ENCODE data around the gene GGNBP2. TPM values are rescaled to one million over a fixed set of nuclear protein-coding genes. Genes with fewer than 3 reads are reported as not detected.

GGNBP2 gene
- total RNA-seq, 1 donor from 2014 or later: 118 TPM

DNA sequence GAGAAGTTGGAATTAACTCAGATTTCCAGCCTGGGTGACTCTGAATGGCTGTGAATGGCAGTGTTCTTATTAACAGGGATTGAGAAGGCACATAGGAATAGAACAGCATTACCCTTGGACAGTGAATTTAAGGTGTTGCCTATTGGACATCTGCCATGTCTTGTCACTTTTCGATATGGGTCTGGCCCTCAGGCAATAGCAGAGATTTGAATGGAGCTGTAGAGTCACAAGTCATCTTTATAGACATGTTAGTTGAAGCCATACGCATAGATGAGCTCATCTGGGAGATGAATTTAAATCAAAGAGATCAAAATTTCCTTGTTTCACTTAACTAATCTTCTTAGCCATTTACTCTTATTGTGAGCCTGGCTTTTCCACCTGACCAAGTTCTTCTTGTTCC, 32.1 kb downstream of the GGNBP2 start:
- peaks cover 1% of the 10 kb centered on the region for H3K4me1 Mint-ChIP-seq
- H3K36me3 Mint-ChIP-seq (ENCODE audit: low read depth): peaks cover 81% of the 10 kb centered on the region
- intact Hi-C loops (cut with micrococcal nuclease): no loop called here
- H3K4me3 Mint-ChIP-seq: no peak overlapping the region
- DNase-seq: no peak
- POLR2A ChIA-PET: no interaction called here
- no peak for TF ChIP-seq CTCF (IDR thresholded peaks at IDR 0.05)
- ATAC-seq (ENCODE audit: low read depth): no peak
- CTCF ChIA-PET: no interaction called here
- H3K27ac Mint-ChIP-seq: no peak overlapping the region
- H3K9me3 Mint-ChIP-seq: no peaks in the 10 kb centered on the region
- no peaks in the 10 kb centered on the region for H3K27me3 Mint-ChIP-seq

DNA sequence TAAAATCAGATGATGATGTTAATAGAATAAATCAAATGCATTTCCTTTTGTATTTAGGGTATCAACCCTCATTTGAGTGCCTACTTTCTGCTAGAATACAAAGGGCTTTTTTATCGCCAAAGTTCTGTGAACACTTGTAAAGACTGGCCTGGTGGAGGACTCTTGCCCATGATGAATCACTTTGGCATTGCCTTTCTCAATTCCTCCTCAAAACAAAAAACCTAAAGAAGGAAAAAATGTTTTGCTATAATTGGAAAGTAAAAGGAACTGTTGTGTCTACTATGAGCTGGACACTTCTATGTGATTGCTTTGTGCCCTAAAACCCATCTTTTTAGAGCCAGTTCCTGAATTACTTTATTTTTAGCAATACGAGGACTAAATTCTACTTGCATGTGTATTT, 34.0 kb downstream of the GGNBP2 start:
- DNase-seq (no peak), ATAC-seq (ENCODE audit: low read depth) (no peak)
- no peak overlapping the region for H3K27ac Mint-ChIP-seq
- CTCF ChIA-PET: no interaction called here
- no peaks in the 10 kb centered on the region for H3K27me3 Mint-ChIP-seq
- intact Hi-C loops (cut with micrococcal nuclease): no loop called here
- H3K36me3 Mint-ChIP-seq (ENCODE audit: low read depth): peaks cover 77% of the 10 kb centered on the region
- peaks cover 1% of the 10 kb centered on the region for H3K4me1 Mint-ChIP-seq
- no peaks in the 10 kb centered on the region for H3K9me3 Mint-ChIP-seq
- H3K4me3 Mint-ChIP-seq: no peak overlapping the region
- POLR2A ChIA-PET: no interaction called here
- TF ChIP-seq CTCF (IDR thresholded peaks at IDR 0.05): no peak

DNA sequence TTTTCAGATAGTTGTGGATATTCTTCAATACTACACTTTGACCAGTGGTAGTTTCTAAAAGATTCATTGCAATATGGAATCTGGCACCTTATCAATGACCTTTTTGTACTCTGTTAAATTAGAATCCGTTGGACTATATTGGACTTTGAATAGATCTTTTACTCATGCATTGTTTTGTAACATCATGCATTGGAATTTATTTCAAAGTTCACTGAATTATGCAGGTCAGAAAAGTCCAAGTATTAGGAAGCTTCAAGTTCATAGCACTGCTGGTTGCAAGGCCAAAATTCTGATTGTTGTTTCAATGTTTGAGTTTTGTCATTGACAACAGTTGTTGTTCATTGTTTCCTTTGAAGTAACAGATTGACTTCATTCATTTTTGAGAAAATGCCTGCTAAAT, 39.1 kb downstream of the GGNBP2 start:
- no peak for DNase-seq
- Mint-ChIP-seq H3K27ac (no peak overlapping the region), H3K27me3 (no peaks in the 10 kb centered on the region), H3K36me3 (ENCODE audit: low read depth) (peaks cover 79% of the 10 kb centered on the region), H3K4me1 (no peaks in the 10 kb centered on the region), H3K4me3 (no peak overlapping the region), H3K9me3 (no peaks in the 10 kb centered on the region)
- intact Hi-C loops (cut with micrococcal nuclease): no loop called here
- TF ChIP-seq CTCF (IDR thresholded peaks at IDR 0.05): no peak
- ChIA-PET CTCF (no interaction called here), POLR2A (no interaction called here)
- no peak for ATAC-seq (ENCODE audit: low read depth)

DNA sequence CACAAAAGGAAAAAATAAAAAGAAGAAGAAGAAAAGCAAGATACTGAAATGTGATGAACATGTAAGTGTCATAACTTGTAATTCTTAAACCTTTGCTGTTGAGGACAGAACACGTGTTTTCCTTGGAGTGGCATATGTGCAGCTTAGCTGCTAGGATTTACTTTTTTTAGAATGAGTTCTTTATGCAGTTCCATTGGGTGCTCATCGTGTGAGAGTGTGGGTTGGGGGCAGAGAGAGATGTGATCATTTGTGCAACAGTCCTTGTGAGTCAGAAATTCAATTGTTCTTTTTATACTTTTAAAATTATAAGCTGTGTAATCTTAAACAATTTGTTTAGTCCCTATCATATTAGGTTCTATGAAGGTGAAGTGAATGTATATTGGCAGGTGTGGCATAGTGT, 41.4 kb downstream of the GGNBP2 start:
- H3K27me3 Mint-ChIP-seq: no peaks in the 10 kb centered on the region
- intact Hi-C loops (cut with micrococcal nuclease): no loop called here
- H3K27ac Mint-ChIP-seq: no peak overlapping the region
- H3K4me1 Mint-ChIP-seq: peaks cover 2% of the 10 kb centered on the region
- no peak overlapping the region for H3K4me3 Mint-ChIP-seq
- no peaks in the 10 kb centered on the region for H3K9me3 Mint-ChIP-seq
- no peak for TF ChIP-seq CTCF (IDR thresholded peaks at IDR 0.05)
- ChIA-PET CTCF (no interaction called here), POLR2A (interaction anchor here (1.3 kb wide), 1 partner anchor 17 kb away, joined by 3 read pairs; no protein-coding TSS in a partner anchor)
- peaks cover 69% of the 10 kb centered on the region for H3K36me3 Mint-ChIP-seq (ENCODE audit: low read depth)
- ATAC-seq (ENCODE audit: low read depth) (no peak), DNase-seq (no peak)

DNA sequence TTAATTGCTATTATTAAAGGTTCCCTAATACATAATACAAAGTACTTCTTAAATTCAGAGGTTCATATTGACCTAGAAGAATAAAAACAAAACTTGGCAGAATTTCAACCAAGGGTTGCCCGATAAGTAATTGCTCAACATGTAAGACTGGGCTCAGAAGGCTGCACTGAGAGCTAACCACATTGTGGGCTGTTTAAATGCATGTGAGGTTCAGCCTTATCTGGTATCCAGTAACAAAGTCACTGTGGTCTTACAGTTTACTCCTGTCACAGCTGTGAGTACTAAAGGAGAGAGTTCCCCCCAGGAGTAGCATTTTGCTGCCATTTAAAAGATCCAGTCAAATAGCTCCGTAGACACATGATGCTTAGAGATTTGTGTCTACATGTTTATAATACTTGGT, 45.4 kb downstream of the GGNBP2 start:
- no peak for DNase-seq
- Mint-ChIP-seq H3K27me3 (no peaks in the 10 kb centered on the region), H3K9me3 (no peaks in the 10 kb centered on the region), H3K36me3 (ENCODE audit: low read depth) (peaks cover 43% of the 10 kb centered on the region), H3K27ac (no peak overlapping the region), H3K4me3 (no peak overlapping the region), H3K4me1 (peaks cover 13% of the 10 kb centered on the region)
- ChIA-PET CTCF (interaction anchor here (0.9 kb wide), 2 partner anchors 12 to 13 kb away, joined by 3 to 7 read pairs; partner anchors contain the start of gene MRM1), POLR2A (no interaction called here)
- intact Hi-C loops (cut with micrococcal nuclease): loop anchor here (2.0 kb wide), 1 partner anchor 45 kb away; the partner anchor contains the start of gene GGNBP2
- ATAC-seq (ENCODE audit: low read depth): no peak
- no peak for TF ChIP-seq CTCF (IDR thresholded peaks at IDR 0.05)

Data from activated B cell treated with CpG ODN at 0.5 μM for 24 hours (primary cell).